Measurements from ENCODE around the gene PRKRA. TPM values are rescaled to one million over a fixed set of nuclear protein-coding genes. Genes with fewer than 3 reads are reported as not detected.

Gene PRKRA
- total and polyA plus RNA-seq, 2 experiments from 2014 or later = 50.0 to 64.3 TPM

DNA sequence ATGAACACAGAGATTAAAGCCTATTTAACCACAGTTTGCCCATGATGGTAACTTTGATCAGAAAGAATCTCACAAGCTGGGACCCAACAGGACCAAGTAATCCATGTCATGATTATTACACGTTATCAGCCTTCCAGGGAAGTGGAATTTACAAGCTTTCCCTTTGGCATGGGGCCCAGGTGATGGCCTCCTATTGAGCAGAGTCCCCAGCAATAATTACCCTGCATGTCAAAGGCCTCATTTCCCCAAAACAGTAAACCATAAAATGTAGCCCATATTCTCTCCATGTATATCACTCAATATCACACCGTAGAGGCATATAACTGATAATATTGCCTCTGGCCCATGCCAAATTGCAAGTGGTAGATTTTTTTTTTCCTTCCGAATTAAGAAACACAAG is 38.9 kb downstream of the PRKRA start:
- WGBS, 2 experiments (ENCODE audit: low coverage in 1 of 2, low lambda C conversion rate in 2 of 2, missing lambda C conversion rate in 2 of 2) = 65 to 70% methylated on average over 3 of the region's 3 CpGs
- H3K9ac ChIP-seq = no peak overlapping the region
- no peak overlapping the region for H3K27ac ChIP-seq
- TF ChIP-seq EZH2 (IDR thresholded peaks at IDR 0.05; ENCODE audit: insufficient read depth, poor library complexity, severe bottlenecking) (no peak), EZH2phosphoT487 (IDR thresholded peaks at IDR 0.05; ENCODE audit: insufficient read depth, low read depth) (no peak)
- peaks cover 7% of the 10 kb centered on the region for H3K4me1 ChIP-seq (ENCODE audit: insufficient read depth)
- H3K4me3 ChIP-seq = no peak overlapping the region
- no peaks in the 10 kb centered on the region for H3K27me3 ChIP-seq (replicated peaks; ENCODE audit: insufficient read depth)
- peaks cover 8% of the 10 kb centered on the region; the same call in 1 of the 2 replicates for H3F3A ChIP-seq (ENCODE audit: insufficient read depth)
- H3K36me3 ChIP-seq (ENCODE audit: low read depth) = no peaks in the 10 kb centered on the region
- H3K9me2 ChIP-seq (ENCODE audit: insufficient read depth) = no peaks in the 10 kb centered on the region
- no peak overlapping the region for H3K4me2 ChIP-seq (ENCODE audit: unreplicated experiment)
- H3K79me2 ChIP-seq (ENCODE audit: insufficient read depth) = peaks cover 7% of the 10 kb centered on the region
- H2AFZ ChIP-seq = no peak overlapping the region
- in situ Hi-C loops (cut with MboI) = loop anchor here (10.0 kb wide), 1 partner anchor 287 kb away; no protein-coding TSS in a partner anchor
- H3K9me3 ChIP-seq (ENCODE audit: low read depth) = no peaks in the 10 kb centered on the region
- H4K20me1 ChIP-seq (ENCODE audit: insufficient read depth) = no peaks in the 10 kb centered on the region
- no peak for DNase-seq

DNA sequence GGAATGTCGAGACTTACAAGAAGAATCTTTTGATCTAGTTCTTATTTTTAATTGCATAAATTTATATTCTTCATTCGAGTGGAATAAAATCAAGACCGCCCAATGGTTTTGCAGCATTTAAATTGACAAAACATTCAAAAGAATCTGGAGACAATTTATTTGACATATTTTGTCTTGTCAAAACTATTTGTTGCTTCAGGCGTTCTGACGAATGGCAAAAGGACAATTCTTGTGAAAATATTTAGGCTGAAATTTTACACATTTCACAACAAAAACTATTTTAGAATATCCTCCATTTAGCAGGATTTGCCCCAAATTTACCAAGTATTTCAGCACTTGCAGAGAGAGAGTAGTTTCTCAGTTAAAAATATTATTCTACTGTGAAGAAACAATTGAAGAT is 41.7 kb downstream of the PRKRA start:
- Histone ChIP-seq H3K9me3 (ENCODE audit: low read depth) (no peaks in the 10 kb centered on the region), H3K36me3 (ENCODE audit: low read depth) (no peaks in the 10 kb centered on the region), H3K27me3 (replicated peaks; ENCODE audit: insufficient read depth) (no peaks in the 10 kb centered on the region), H3K9ac (no peak overlapping the region), H3K4me3 (no peak overlapping the region), H3K4me2 (ENCODE audit: unreplicated experiment) (no peak overlapping the region), H3K9me2 (ENCODE audit: insufficient read depth) (no peaks in the 10 kb centered on the region), H3F3A (ENCODE audit: insufficient read depth) (peaks cover 9% of the 10 kb centered on the region), H2AFZ (0 out of 2 replicates have a peak overlapping the region, but pooled peaks have one; percentile 9), H3K79me2 (ENCODE audit: insufficient read depth) (no peaks in the 10 kb centered on the region), H4K20me1 (ENCODE audit: insufficient read depth) (no peaks in the 10 kb centered on the region), H3K4me1 (ENCODE audit: insufficient read depth) (peaks cover 6% of the 10 kb centered on the region; the same call in 1 of the 2 replicates), H3K27ac (no peak overlapping the region)
- 23 to 25% methylated on average over 5 of the region's 5 CpGs for WGBS, 2 experiments (ENCODE audit: low coverage in 1 of 2, low lambda C conversion rate in 2 of 2, missing lambda C conversion rate in 2 of 2)
- in situ Hi-C loops (cut with MboI) = no loop called here
- TF ChIP-seq EZH2phosphoT487 (IDR thresholded peaks at IDR 0.05; ENCODE audit: insufficient read depth, low read depth) (no peak), EZH2 (IDR thresholded peaks at IDR 0.05; ENCODE audit: insufficient read depth, poor library complexity, severe bottlenecking) (no peak)
- DNase-seq = no peak

DNA sequence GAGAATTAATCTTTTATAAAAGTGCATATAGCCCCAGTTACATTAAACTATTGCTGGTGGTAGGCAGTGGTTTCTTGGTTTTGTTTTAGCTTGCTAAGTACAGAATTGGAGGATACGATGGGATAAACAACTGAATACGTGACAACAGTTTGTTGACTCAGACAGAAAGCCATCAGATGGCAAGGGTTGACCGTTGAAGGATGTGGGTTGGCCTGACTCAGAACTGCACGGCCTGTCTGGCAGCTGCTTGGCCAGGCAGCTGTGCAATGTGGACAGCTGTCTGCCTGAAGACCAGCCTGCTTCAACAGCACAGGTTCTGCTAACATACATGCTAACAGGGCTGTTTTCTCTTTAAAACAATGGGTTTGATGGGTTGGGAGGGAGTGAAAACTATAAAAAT is 46.6 kb downstream of the PRKRA start:
- 8 to 14% methylated on average over 4 of the region's 4 CpGs for WGBS, 2 experiments (ENCODE audit: low coverage in 1 of 2, low lambda C conversion rate in 2 of 2, missing lambda C conversion rate in 2 of 2)
- peaks cover 11% of the 10 kb centered on the region; the same call in 1 of the 2 replicates for H3F3A ChIP-seq (ENCODE audit: insufficient read depth)
- H3K4me3 ChIP-seq = peak overlapping the region; percentile 36; the same call in 1 of the 2 replicates
- in situ Hi-C loops (cut with MboI) = no loop called here
- peak overlapping the region; percentile 45 for H3K4me2 ChIP-seq (ENCODE audit: unreplicated experiment)
- no peaks in the 10 kb centered on the region for H3K9me2 ChIP-seq (ENCODE audit: insufficient read depth)
- H3K9ac ChIP-seq = no peak overlapping the region
- H2AFZ ChIP-seq = peak overlapping the region; percentile 24; the same call in 1 of the 2 replicates
- no peak for TF ChIP-seq EZH2phosphoT487 (IDR thresholded peaks at IDR 0.05; ENCODE audit: insufficient read depth, low read depth)
- no peak for TF ChIP-seq EZH2 (IDR thresholded peaks at IDR 0.05; ENCODE audit: insufficient read depth, poor library complexity, severe bottlenecking)
- H3K27me3 ChIP-seq (replicated peaks; ENCODE audit: insufficient read depth) = no peaks in the 10 kb centered on the region
- no peak overlapping the region for H3K27ac ChIP-seq
- H3K36me3 ChIP-seq (ENCODE audit: low read depth) = no peaks in the 10 kb centered on the region
- no peaks in the 10 kb centered on the region for H4K20me1 ChIP-seq (ENCODE audit: insufficient read depth)
- H3K79me2 ChIP-seq (ENCODE audit: insufficient read depth) = no peaks in the 10 kb centered on the region
- no peaks in the 10 kb centered on the region for H3K9me3 ChIP-seq (ENCODE audit: low read depth)
- H3K4me1 ChIP-seq (ENCODE audit: insufficient read depth) = peaks cover 13% of the 10 kb centered on the region; the same call in 1 of the 2 replicates
- DNase-seq = peak; percentile 86

DNA sequence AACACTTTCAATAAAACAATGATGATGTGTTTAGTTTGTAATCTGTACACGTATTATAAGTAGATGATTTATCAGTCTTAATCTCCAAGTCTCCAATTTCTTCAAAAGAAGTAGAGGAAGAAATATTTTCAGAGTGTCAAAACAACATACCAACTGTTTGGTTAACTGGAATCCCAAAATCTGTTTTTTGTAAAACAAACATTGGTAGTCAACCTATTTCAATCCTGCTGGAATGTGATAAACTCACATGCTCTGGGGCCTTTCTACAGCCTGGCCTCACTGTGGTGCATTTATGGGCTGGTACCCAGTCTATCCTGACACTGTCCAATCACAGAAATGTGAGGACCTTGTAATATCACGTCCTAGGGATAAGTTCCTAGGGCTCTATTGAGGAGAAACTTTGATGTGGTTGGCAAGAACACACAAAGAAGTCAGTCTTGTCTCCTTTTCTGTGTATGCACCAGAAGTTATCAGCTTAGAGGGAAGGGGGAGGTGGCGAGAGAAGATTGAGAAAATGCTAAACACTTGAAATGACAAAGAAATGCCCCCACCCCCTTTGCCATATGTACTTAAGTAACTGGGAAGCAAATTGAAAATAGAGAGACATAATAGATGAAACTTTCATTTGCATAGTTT is 47.2 kb downstream of the PRKRA start:
- Histone ChIP-seq H3K9me3 (ENCODE audit: low read depth) (no peaks in the 10 kb centered on the region), H3K4me2 (ENCODE audit: unreplicated experiment) (peak overlapping the region; percentile 45), H3K27ac (no peak overlapping the region), H4K20me1 (ENCODE audit: insufficient read depth) (no peaks in the 10 kb centered on the region), H3K27me3 (replicated peaks; ENCODE audit: insufficient read depth) (no peaks in the 10 kb centered on the region), H3K4me1 (ENCODE audit: insufficient read depth) (peaks cover 13% of the 10 kb centered on the region; the same call in 1 of the 2 replicates), H3K9me2 (ENCODE audit: insufficient read depth) (no peaks in the 10 kb centered on the region), H3K36me3 (ENCODE audit: low read depth) (no peaks in the 10 kb centered on the region), H3K9ac (no peak overlapping the region), H3K79me2 (ENCODE audit: insufficient read depth) (no peaks in the 10 kb centered on the region), H2AFZ (peak overlapping the region; percentile 24; the same call in 1 of the 2 replicates), H3F3A (ENCODE audit: insufficient read depth) (peaks cover 11% of the 10 kb centered on the region; the same call in 1 of the 2 replicates), H3K4me3 (peak overlapping the region; percentile 36; the same call in 1 of the 2 replicates)
- no peak for TF ChIP-seq EZH2 (IDR thresholded peaks at IDR 0.05; ENCODE audit: insufficient read depth, poor library complexity, severe bottlenecking)
- TF ChIP-seq EZH2phosphoT487 (IDR thresholded peaks at IDR 0.05; ENCODE audit: insufficient read depth, low read depth) = no peak
- in situ Hi-C loops (cut with MboI) = no loop called here
- 82 to 84% methylated on average over 3 of the region's 3 CpGs for WGBS, 2 experiments (ENCODE audit: low coverage in 1 of 2, low lambda C conversion rate in 2 of 2, missing lambda C conversion rate in 2 of 2)
- no peak for DNase-seq

Data from GM23248 (cell line).